Activated T-cell treated with anti-CD3 and anti-CD28 coated beads, Interleukin-2, amount 50 U/mL, for 4 hours (primary cell): ENCODE results near the gene PRKCA. TPM values are rescaled to one million over a fixed set of nuclear protein-coding genes. Genes with fewer than 3 reads are reported as not detected.
A peak's percentile ranks its signal among the peaks of the same experiment; 100 is the strongest.
"Not testable (repeated sequence)": the region's sequence is repeated elsewhere in the genome, so short reads cannot be mapped to it uniquely, and the experiment has no call there.

Source experiments
- ATAC-seq, 2 donors: fragments of 200-7000 bp; cut with Tn5 transposase; one replicate each; pipeline ENCODE4 v1.10.0; 2021
- DNase-seq: peaks from one replicate; pipeline ENCODE4 v3.0.0-alpha.2; 2020
- H3K27me3 Mint-ChIP-seq: one replicate; pipeline ENCODE4 v1.8.0; 2021; ENCODE audit warnings: low read depth, mixed read lengths
- H3K36me3 Mint-ChIP-seq: one replicate; pipeline ENCODE4 v1.8.0; 2022; ENCODE audit warnings: mixed read lengths; ENCODE audit not compliant: insufficient read depth
- H3K4me1 Mint-ChIP-seq: one replicate; pipeline ENCODE4 v1.8.0; 2021; ENCODE audit warnings: low read depth, mixed read lengths
- H3K4me3 Mint-ChIP-seq: one replicate; pipeline ENCODE4 v1.8.0; 2021; ENCODE audit warnings: mild to moderate bottlenecking, moderate library complexity, mixed read lengths
- H3K9me3 Mint-ChIP-seq: one replicate; pipeline ENCODE4 v1.8.0; 2021; ENCODE audit warnings: mixed read lengths
- total RNA-seq, 3 donors: library from RNA; stranded (reverse); gene quantifications; one replicate each; pipeline ENCODE4 v1.2.1, GENCODE V29; 2021

PRKCA gene
- total RNA-seq = 100 to 1,000 TPM in 1 of 3 donors, 10 to 100 TPM in 2; 79.4 to 114 (median 95.3) TPM

DNA sequence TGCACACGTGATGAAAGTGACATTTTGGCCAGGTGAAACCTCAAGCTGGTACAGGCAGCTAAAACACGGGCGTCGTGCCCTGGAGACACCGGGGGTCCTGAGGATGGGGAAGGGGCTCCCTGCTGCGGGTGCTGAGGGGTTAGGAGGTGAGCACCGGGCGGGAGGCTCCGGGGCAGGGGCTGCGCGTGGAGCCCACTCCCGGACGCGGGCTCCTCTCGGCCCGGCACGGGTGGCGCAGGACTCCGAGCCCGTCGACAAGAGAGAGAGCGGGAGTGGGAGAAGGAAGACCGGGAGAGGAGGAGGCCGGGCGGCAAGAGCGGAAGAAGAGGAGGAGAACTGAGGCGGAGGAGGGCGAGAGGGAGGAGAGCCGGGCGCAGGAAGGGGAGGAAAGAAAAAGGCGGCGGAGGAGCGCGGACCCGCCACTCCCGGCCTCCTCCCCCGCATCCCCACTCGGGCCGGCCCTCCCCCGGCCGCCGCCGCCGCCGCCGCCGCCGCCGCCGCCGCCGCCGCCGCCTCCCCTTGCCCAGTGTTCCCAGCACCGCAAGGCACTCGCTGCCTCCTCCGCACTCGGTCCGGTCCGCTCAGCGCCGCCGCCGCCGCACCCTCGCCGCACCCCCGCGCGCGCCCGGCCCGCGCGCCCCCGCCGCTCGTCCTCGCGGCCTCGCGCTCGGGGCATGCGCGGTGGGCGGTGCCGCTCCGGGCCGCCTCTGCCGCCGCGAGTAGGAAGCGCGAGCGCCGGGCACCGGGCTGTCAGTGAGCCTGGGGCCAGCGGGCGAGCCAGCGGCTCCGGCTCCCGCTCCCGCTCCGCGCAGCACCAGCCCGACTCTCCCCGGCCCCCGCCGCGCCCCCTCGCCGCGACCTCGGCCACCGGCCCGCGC is at the start of gene PRKCA:
PRKCA (plus strand) TSS at position 750 of the 878 bp plus-strand sequence.
- Mint-ChIP-seq H3K27me3 (no peaks in the 10 kb centered on the region), H3K9me3 (no peaks in the 10 kb centered on the region), H3K4me1 (peaks cover 41% of the 10 kb centered on the region), H3K36me3 (peaks cover 12% of the 10 kb centered on the region), H3K4me3 (peak within 1 kb of the TSS; percentile 97)
- ATAC-seq = peak; percentile 71 to 72
- DNase-seq = peak; percentile 59

DNA sequence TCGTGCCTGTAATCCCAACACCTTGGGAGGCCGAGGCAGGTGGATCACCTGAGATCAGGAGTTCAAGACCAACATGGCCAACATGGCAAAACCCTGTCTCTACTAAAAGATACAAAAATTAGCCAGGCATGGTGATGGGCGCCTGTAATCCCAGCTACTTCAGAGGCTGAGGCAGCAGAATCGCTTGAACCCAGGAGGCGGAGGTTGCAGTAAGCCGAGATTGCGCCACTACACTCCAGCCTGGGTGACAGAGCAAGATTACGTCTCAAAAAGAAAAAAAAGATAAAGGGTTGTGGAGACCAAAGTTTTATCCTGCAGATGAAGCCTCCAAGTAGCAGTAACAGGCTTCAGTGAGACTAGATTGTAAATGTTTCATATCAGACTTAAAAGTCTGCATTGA is 49.0 kb upstream of the PRKCA start:
- H3K27me3 Mint-ChIP-seq, H3K9me3 Mint-ChIP-seq, H3K36me3 Mint-ChIP-seq, ATAC-seq, H3K4me3 Mint-ChIP-seq, DNase-seq: not testable (repeated sequence)
- peaks cover 15% of the 10 kb centered on the region for H3K4me1 Mint-ChIP-seq

DNA sequence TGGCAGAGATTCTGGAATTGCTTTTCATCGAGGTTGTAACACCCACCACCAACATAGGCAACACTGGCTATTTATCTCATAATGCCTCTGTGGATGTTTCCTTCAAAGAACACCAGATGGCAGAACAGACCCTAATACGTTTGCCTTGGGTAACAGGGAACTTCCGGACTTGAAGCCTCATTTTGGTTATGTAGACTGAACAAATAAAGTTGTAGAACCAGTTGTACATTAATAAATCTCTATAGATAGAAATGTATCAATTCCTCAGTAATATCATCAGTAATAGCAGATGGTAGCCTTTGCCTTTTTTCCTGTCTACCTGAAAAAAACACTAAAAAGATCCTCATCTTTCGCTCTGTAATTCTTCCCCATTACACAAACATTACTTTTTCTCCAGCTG is 47.3 kb upstream of the PRKCA start:
- ATAC-seq (peak; percentile 72 to 80), DNase-seq (peak; percentile 12)
- no peaks in the 10 kb centered on the region for H3K9me3 Mint-ChIP-seq
- H3K4me1 Mint-ChIP-seq = peaks cover 15% of the 10 kb centered on the region
- no peaks in the 10 kb centered on the region for H3K36me3 Mint-ChIP-seq
- H3K27me3 Mint-ChIP-seq = no peaks in the 10 kb centered on the region
- no peak overlapping the region for H3K4me3 Mint-ChIP-seq

DNA sequence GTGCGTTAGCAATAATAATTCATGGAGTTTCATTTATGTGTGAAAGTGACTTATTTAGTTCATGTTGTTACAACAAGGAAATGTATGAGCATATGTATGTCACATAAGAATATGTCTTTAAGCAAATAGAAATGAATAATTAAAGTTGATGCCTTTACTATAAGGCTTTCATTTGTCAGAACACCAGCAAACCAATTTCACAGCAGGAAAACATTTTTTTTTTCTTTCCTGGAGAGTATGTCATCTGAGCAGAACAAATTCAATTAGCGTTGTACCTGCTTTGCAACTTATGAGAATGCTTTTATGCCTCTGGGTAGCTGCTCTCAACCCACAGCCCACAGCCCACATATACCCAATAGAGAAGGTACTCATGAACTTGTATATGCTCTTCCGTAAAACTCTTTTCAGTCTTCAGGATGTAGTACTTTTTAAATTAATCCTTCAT is 46.9 kb upstream of the PRKCA start:
- H3K4me1 Mint-ChIP-seq = peaks cover 15% of the 10 kb centered on the region
- ATAC-seq = peak; percentile 80
- H3K9me3 Mint-ChIP-seq = no peaks in the 10 kb centered on the region

DNA sequence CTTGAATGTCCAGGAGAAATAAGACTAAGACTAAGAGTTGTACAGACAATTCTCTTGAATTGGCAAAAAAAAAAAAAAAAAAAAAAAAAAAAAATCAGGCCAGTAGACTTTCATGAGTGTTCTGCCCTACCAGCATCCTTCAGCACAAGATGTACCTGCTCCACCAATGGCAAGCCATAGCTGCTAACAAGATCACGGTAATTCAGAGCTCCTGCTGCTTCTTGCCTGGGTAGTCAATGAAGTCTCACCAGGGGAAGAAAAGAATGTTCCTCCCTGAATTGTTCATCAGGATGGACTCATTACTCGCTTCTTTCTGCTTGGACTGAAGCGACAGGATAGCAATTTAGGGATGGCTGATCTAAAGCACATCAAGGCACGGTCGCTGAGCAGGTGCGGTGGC is 42.1 kb upstream of the PRKCA start:
- H3K36me3 Mint-ChIP-seq = no peaks in the 10 kb centered on the region
- H3K27me3 Mint-ChIP-seq = no peaks in the 10 kb centered on the region
- ATAC-seq (no peak), DNase-seq (no peak)
- H3K9me3 Mint-ChIP-seq = peaks cover 4% of the 10 kb centered on the region
- peaks cover 14% of the 10 kb centered on the region for H3K4me1 Mint-ChIP-seq
- H3K4me3 Mint-ChIP-seq = no peak overlapping the region

More for the DNA sequence above, 46.9 kb upstream of the PRKCA start:
- no peak for DNase-seq
- Mint-ChIP-seq H3K27me3 (no peaks in the 10 kb centered on the region), H3K4me3 (no peak overlapping the region), H3K36me3 (no peaks in the 10 kb centered on the region)

DNA sequence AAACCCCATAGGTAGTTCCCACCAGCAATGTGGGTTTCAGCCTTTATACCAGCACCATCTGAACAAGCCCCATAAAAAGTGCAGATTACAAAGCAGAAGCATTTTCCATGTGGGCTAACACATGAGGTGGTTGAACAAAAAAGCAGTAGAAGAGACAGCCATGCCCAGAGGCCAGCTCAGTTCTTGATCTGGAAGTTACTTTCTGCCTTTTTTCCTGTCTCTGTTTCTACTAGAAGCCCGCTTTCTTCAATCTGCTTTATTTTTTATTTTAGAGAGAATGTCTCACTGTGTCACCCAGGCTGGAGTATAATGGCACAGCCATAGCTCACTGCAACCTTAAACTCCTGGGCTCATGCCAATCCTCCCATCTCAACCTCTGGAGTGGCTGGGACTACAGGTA is 41.7 kb upstream of the PRKCA start:
- ATAC-seq = no peak
- Mint-ChIP-seq H3K27me3 (no peaks in the 10 kb centered on the region), H3K36me3 (no peaks in the 10 kb centered on the region), H3K4me3 (no peak overlapping the region), H3K9me3 (peaks cover 4% of the 10 kb centered on the region), H3K4me1 (peaks cover 10% of the 10 kb centered on the region)
- no peak for DNase-seq

DNA sequence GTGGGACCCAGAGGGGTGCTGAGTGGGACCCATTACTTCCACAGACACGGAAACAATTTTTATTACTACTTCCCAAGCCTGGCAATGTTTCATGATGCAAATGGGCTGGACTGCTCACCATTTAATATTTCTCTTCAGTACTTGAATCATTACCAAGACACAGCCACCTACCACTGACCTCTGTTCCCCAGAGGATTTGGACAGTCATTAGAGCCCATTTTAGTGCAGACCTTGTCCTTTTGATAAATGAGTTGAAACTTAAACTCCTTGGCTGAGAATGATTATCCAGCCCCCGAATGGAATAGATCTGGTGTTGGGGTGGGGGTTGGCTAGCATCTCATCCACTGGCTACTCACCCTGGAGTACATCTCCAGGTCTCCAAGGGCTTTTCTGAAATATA is 39.6 kb upstream of the PRKCA start:
- Mint-ChIP-seq H3K4me1 (peaks cover 3% of the 10 kb centered on the region), H3K9me3 (peaks cover 4% of the 10 kb centered on the region), H3K27me3 (peaks cover 2% of the 10 kb centered on the region), H3K36me3 (no peaks in the 10 kb centered on the region), H3K4me3 (no peak overlapping the region)
- DNase-seq = no peak
- no peak for ATAC-seq

DNA sequence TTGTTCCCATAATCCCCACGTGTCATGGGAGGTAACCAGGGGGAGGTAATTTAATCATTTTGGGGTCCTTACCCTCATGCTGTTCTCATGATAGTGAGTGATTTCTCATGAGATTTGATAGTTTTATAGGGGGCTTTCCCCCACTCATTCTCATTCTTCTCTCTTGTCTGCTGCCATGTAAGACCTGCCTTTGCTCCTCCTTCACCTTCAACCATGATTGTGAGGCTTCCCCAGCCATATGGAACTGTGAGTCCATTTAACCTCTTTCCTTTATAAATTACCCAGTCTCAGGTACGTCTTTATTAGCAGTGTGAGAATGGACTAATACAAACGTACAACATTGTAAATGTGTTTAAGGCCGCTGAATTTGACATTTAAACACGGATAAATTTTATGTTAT is 37.7 kb upstream of the PRKCA start:
- Mint-ChIP-seq H3K36me3 (no peaks in the 10 kb centered on the region), H3K4me1 (peaks cover 3% of the 10 kb centered on the region), H3K9me3 (peaks cover 4% of the 10 kb centered on the region), H3K27me3 (peaks cover 2% of the 10 kb centered on the region), H3K4me3 (no peak overlapping the region)
- no peak for DNase-seq
- no peak for ATAC-seq

DNA sequence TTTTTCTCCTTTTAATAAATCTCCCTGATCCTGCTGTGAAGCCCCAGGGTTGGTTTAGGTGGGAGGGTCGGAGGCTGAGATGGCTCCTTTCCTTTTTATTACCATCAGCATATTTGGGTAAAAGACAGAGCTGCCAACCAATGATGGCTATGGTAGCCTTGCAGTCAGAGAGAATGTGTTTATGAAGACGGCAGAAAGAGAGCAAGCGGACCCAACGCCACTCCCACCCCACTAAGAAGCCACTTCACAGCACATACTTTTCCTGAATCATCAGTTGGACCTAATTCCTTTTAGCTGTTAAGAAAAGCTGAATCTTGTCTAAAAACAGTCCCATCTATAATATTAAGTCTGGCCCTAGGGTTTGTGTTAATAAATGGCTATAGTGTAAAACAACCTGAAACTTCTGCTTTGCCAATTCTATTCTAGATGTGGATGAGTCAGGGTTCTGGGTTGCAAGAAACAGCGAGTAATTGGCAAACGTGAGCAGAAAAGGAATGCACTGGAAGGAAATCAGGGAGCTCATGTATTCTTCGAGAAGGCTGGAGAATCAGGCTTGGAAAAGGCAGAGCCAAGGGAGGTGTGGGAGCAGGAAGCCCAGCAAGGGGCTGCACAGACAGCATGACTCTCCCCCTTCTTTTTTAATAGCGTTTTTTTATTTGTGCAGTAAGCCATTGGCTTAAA is 34.0 kb upstream of the PRKCA start:
- no peak for ATAC-seq
- DNase-seq = no peak
- peaks cover 2% of the 10 kb centered on the region for H3K27me3 Mint-ChIP-seq
- H3K4me1 Mint-ChIP-seq = peaks cover 3% of the 10 kb centered on the region
- no peak overlapping the region for H3K4me3 Mint-ChIP-seq
- H3K9me3 Mint-ChIP-seq = peaks cover 4% of the 10 kb centered on the region
- H3K36me3 Mint-ChIP-seq = no peaks in the 10 kb centered on the region

DNA sequence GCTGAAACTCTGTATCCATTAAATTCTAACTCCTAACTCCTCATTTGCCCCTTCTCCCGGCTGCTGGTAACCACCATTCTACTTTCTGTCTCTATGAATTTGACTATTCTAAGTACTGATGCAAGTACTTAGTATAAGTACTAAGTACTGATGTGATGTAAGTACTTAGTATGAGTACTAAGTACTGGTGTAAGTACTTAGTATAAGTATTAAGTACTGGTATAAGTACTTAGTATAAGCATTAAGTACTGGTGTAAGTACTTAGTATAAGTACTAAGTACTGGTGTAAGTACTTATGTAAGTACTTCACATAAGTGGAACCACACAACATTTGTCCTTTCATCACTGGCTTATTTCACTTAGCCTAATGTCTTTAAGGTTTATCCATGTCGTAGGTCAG is 32.3 kb upstream of the PRKCA start:
- ATAC-seq = no peak
- no peak overlapping the region for H3K4me3 Mint-ChIP-seq
- peaks cover 2% of the 10 kb centered on the region for H3K27me3 Mint-ChIP-seq
- no peaks in the 10 kb centered on the region for H3K9me3 Mint-ChIP-seq
- H3K4me1 Mint-ChIP-seq = no peaks in the 10 kb centered on the region
- H3K36me3 Mint-ChIP-seq = no peaks in the 10 kb centered on the region
- DNase-seq = no peak

DNA sequence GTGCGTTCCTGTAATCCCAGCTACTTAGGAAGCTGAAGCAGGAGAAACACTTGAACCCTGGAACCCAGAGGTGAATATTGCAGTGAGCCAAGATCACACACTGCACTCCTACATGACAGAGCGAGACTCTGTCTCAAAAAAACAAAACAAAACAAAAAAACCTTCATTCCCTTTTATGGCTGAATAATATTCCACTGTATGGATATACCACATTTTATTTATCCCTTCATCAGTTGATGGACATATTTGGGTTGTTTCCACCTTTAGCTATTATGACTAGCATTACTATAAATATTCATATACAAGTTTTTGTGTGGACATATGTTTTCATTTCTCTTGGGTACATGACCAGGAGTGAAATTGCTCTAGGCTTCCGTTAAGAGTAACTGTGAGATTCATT is 30.9 kb upstream of the PRKCA start:
- no peak overlapping the region for H3K4me3 Mint-ChIP-seq
- no peak for ATAC-seq

DNA sequence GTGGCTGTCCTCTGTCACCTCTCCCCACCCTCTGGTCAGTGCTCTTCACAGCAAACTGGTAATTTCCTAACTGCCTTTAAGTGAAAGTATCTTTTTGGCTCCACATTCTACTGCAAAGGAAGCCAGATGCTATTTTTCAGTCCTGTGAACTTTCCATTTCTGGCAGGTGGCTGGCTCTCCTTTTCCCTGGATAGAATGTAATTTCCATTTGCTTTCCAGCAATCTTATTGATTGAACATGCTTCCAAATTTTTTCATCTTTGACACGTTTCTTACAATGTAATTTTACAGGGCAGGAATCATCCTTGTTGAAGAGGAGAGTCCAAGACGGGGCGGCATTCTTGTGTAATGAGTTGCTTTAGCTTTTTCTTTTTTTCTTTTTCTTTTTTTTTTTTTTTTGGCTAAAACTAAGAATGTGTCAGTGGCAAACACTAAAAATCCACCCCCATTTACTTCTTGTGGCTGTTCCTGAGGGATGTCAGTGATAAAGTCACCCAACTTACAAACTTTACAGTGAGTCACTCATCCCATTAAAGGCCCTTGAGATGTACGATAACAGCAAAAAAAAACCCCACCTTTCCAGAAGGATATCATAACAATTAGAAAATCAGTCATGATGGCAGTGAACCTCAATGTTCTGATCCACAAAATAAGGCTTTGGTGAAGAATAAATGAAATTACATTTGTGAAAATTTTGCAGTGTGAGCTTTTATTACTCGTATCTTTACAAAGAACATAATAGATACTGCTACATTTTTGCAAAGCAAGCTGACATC is 29.4 kb upstream of the PRKCA start:
- no peaks in the 10 kb centered on the region for H3K27me3 Mint-ChIP-seq
- no peak overlapping the region for H3K4me3 Mint-ChIP-seq
- no peak for DNase-seq
- peaks cover 2% of the 10 kb centered on the region for H3K4me1 Mint-ChIP-seq
- no peak for ATAC-seq
- no peaks in the 10 kb centered on the region for H3K9me3 Mint-ChIP-seq
- no peaks in the 10 kb centered on the region for H3K36me3 Mint-ChIP-seq

More for the DNA sequence above, 30.9 kb upstream of the PRKCA start:
- Mint-ChIP-seq H3K9me3 (no peaks in the 10 kb centered on the region), H3K4me1 (peaks cover 2% of the 10 kb centered on the region), H3K27me3 (peaks cover 2% of the 10 kb centered on the region), H3K36me3 (no peaks in the 10 kb centered on the region)
- no peak for DNase-seq

DNA sequence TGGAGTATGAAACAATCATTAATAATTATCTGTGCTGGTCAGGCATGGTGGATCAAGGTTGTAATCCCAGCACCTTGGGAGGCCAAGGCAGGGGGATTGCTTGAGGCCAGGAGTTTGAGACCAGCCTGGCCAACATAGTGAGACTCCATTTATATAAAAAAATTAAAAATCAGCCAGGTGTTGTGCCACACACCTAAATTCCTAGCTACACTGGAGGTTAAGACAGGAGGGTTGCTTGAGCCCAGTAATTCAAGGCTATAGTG is 28.9 kb upstream of the PRKCA start:
- H3K4me1 Mint-ChIP-seq = peaks cover 2% of the 10 kb centered on the region
- H3K36me3 Mint-ChIP-seq = no peaks in the 10 kb centered on the region
- no peak for DNase-seq
- H3K9me3 Mint-ChIP-seq = no peaks in the 10 kb centered on the region
- ATAC-seq = no peak
- no peak overlapping the region for H3K4me3 Mint-ChIP-seq
- H3K27me3 Mint-ChIP-seq = no peaks in the 10 kb centered on the region

DNA sequence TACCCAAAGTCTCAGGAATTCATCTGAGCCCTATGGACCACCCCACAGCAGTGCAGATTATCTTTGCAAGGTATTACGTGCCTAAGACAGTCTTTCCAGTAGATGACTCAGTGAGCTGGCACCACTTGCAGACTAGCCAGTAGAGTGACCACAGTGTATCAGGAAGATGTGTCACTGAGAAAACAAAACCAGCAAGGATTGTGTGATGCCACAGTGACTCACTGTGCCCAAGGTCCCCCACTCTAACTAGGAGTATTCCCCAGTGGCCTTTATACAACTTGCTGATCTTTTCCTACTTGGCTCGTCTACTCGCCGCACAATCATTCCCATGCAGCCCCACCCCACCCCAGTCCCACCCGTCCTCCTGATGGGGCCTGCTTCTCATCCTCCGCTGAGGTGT is 26.8 kb upstream of the PRKCA start:
- ATAC-seq = peak; percentile 35 to 91
- Mint-ChIP-seq H3K27me3 (no peaks in the 10 kb centered on the region), H3K4me3 (no peak overlapping the region)

More for the DNA sequence above, 26.8 kb upstream of the PRKCA start:
- DNase-seq = no peak
- no peaks in the 10 kb centered on the region for H3K36me3 Mint-ChIP-seq
- peaks cover 2% of the 10 kb centered on the region for H3K4me1 Mint-ChIP-seq
- no peaks in the 10 kb centered on the region for H3K9me3 Mint-ChIP-seq
